Stimulated activated CD8-positive, alpha-beta memory T cell treated with anti-CD3 and anti-CD28 coated beads, Interleukin-7, amount 100 ng/mL, for 24 hours (primary cell): Measurements from ENCODE around the gene NFATC3.

Experiments
- DNase-seq: peaks from one replicate; pipeline ENCODE4 v3.0.0-alpha.2; 2020; ENCODE audit warnings: low read depth

NFATC3 gene

DNA sequence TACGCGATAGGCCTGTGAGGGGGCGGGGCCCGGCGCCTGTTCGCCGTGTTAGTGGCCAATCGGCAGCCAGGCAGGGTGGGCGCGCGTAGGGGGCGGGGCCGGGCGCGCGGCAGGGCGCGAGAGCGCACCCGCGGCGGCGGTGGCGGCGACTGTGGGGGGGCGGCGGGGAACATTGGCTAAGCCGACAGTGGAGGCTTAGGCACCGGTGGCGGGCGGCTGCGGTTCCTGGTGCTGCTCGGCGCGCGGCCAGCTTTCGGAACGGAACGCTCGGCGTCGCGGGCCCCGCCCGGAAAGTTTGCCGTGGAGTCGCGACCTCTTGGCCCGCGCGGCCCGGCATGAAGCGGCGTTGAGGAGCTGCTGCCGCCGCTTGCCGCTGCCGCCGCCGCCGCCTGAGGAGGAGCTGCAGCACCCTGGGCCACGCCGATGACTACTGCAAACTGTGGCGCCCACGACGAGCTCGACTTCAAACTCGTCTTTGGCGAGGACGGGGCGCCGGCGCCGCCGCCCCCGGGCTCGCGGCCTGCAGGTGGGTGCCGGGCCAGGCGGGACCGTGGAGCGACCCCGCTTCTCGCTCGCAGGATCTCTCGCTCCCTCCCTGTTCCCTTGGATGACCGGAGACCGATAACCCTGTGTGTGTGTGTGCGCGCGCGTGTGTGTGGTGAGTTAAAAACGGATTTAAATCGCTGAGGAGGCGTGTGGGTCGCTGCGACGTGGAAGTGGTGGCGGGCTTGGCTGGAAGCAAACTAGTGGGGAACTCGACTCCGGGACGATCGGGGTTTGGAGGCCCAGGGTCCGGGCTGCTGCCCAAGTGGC, at the start of gene NFATC3:
NFATC3 (plus strand) TSS at position 112 of the 813 bp plus-strand sequence; CDS start at position 424, 312 bp downstream.
- DNase-seq, result peak; percentile 97

DNA sequence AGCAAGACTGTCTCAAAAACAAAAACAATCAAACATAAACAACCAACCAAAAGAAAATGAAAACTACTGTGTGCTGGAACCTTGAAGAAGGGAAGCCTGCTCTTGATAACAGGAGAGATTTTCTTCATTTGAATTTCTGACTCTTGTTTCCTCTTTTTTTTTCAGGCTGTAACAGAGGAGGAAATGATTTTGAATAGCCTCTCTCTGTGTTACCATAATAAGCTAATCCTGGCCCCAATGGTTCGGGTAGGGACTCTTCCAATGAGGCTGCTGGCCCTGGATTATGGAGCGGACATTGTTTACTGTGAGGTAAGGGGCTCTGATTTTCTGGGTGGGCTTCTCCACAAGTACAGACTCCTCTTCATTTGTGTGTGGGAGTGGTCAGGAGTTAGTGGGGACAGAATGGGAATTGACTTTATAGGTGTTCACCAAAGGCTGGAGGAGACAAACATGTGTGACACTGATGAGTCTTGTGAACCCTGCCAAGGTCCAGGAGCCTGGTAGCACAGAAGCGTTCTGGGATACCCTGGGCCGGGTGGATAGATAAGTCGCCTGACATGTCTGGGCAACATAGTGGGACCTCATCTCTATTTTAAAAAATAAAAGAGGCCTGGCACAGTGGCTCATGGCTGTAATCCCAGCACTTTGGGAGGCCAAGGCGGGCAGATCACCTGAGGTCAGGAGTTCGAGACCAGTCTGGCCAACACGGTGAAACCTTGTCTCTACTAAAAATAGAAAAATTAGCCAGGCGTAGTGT, 47.2 kb upstream of the NFATC3 start:
- DNase-seq, result no peak

DNA sequence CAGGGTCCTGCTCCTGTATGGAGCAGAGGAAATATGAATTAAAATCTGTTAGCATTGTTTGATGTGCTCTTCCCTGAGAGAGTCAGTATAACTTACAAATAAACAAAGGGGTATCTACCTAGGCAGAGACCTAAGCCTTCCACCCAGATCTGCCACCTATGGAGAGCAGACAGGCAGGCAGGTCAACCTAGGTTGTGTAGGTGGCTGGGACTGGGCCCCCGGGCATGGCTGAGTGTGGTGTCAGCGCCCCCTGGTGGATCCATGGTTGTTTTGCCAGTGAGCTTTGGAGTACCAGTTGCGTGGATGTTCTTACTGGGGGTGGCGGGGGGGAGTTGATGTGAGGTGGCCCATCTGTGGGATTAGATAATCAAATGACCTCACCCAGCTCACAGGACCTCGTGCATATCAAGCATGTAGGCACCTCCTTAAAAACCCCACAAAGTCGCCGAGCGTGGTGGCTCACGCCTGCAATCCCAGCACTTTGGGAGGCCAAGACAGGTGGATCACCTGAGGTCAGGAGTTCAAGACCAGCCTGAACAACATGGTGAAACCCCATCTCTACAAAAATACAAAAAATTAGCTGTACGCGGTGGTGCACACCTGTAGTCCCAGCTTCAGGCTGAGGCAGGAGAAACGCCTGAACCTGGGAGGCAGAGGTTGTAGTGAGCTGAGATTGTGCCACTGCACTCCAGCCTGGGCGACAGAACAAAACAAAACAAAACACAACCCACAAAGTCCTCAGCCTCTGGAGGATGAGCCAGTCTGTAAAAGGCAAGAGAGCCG, 44.5 kb upstream of the NFATC3 start:
- peak; percentile 74 for DNase-seq

DNA sequence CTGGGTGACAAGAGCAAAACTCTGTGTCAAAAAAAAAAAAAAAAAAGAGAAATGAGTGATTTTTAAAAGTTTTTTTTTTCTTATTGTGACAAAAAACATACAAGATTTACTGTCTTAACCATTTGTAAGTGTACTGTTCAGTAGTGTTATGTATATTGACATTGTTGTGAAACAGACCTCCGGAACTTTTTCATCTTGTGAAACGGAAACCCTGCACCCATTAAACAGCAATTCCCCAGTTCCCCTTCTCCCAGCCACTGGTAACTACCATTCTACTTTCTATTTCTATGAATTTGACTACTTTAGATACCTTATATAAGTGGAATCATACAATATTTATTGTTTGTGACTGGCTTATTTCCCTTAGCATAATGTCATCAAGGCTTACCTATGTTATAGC, 43.4 kb upstream of the NFATC3 start:
- DNase-seq, result no peak

DNA sequence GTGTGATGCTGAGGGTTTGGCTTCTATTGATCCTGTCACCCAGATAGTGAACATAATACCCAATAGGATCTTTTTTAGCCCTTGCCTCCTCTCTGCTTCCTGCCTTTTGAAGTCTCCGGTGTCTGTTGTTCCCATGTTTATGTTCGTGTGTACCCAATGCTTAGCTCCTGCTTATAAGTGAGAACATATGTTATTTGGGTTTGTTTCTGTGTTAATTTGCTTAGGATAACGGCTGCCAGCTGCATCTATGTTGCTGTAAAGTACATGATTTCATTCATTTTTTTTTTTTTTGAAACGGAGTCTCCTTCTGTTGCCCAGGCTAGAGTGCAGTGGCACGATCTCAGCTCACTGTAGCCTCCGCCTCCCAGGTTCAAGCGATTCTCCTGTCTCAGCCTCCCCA, 39.1 kb upstream of the NFATC3 start:
- no peak for DNase-seq

DNA sequence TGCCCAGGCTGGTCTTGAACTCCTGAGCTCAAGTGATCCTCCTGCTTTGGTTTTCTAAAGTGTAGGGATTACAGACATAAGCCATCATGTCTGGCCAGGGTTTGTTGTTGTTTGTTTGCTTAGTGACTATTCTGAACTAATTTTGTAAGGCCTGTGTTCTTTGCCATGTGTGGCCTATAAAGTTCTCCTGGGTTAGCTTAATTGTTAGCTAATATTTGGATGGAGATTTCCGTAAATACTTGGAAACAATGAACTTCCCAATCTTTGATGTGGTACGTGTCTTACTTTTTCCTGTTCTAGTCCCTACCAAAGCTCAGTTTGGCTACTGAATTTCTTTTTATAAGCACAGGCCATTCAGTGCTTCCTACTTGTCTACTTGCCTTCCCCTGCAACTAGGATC, 37.2 kb upstream of the NFATC3 start:
- no peak for DNase-seq

DNA sequence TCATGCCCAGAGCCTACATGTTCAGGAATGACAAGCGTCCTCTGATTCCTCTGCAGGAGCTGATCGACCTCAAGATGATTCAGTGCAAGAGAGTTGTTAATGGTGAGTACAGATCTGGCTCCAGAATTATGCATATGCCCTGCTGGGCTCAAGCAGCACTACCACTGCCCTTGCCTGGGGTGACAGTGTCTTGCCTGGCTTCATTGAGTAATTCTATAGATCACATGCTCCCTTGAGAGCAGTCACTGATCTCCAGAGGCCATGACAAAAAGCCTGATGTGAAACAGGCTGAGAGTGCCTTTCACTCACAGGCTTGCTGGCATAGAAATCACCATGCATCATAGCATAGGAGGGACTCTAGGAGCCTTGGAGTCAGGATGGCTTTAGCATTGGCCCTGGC, 35.7 kb upstream of the NFATC3 start:
- no peak for DNase-seq

DNA sequence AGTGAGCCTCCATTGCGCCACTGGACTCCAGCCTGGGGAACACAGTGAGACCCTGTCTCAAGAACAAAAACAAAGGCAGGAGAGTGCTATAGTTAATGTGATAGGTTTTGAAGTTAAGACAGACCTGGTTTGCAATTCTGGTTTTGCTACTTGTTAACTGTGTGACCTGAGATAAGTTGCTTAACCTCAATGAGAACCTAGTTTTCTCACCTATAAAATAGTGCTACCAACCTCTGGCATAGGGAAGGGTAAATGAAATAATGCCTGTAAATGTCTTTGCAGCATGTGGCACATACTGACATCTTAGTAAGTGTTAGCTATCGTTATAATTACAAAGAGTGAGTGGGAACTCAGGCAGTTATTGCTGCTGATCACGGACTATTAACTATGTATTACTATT, 29.8 kb upstream of the NFATC3 start:
- DNase-seq, result no peak

DNA sequence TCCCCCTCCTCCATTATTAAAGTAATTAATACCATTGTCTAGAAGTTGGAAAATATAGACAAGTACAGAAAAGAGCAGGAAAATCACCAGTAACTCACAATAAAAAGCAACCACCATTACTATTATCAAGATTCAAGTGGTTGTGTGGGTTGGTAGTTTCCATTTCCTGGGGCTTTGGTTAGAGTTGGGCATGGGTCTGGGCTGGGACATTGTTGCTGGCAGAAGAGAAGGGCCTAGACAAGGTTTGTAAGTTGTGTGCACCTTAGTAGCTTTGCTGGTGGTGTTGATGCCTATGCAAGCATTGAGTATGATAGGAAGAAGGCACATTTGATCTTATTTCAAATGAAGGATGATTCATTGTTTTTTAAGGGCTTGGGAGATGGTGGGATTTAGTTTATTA, 25.4 kb upstream of the NFATC3 start:
- DNase-seq, result no peak

DNA sequence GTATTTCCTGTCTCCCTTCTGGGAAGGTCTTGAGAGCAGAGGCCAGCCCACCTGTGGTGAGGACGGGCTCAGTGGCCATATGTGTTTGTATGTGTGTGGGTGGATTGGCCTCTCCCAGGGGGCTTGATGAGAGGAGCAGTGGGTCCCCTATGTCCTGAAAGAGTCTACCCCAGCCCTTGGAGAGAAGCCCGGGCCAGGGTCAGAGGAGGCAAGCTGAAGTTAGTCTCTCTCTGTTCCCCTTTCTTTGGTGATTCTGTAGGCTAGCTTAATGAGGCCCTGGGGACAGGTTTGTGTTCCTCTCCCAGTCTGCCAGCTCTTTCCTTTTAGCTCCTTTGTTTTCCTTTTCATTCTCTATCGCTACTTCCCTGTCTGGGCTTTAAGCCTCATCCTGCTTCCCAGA, 23.8 kb upstream of the NFATC3 start:
- DNase-seq, result no peak

DNA sequence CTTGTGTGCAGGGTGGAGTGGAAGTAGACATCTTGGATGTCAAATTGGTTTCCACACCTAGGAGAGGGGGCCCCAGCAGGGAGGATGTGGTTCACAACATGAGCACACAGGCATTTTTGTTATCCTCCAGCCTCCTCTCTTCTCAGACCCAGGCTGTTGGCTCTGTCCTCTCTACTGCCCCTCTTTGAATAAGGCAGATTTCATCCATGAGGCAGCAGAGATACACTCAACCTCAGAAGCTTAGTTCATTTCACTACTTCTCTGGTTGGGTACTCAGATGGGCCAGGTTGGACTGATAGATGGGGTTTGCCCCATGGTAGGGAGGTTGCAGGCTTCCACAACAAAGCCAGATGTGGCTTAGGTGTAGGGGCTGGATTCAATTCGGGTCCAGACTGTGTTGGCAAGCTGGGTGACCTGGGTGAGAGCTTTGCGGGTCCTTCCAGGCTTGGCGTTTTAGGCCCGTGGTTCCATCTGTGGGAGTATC, 22.2 kb upstream of the NFATC3 start:
- no peak for DNase-seq

DNA sequence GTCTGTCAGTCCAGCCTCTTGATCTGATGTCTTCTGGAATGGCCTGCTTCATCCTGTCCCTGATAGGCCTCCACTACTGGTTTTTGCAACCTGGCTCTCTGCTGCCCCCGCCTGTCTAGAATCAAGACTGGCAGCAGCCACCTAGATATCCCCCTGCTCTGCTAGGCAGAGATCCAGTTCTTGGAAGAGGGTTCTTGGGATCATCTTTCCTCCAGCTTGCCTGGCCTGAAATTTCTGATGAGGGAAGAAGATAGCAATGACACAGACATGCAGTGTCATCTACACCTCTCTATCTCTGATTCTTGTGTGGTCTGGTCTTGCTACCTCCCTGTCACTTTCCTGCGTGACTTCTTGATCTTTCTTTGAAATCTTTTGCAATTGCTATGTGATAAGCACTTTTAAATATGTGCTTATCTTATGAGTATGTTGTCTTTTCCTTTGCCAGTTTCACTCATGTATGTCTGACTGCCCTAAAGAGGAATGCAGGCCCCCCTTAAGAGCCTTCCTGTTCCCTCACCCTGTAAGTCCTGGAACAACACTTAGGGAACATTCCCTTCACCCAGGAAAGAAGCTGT, 20.3 kb upstream of the NFATC3 start:
- peak; percentile 46 for DNase-seq

DNA sequence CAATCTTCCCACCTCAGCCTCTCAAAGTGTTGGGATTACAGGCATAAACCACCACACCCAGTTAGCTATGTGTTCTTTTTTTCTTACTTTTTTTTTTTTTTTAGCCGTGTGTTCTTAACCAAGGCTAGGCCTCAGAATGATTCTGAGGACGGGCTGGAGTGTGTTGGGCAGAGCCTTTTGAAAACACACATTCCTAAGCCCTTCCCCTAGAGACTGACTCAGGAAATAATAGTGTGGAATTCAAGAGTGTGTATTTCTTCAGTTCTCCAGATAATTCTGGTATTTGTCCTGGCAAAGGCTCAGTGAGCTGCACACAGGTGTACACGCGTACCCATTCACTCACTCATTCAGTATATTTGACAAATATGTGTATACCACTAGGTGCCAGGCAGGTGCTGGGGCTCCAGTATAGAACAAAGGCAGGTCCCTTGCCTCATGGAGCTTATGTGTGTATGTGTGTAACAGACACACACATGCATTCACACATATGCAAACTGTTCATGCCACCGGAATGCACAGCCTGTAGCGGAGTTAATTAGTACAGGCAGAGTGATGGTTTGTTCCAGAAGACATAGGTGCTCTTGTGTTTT, 19.4 kb upstream of the NFATC3 start:
- DNase-seq, result no peak

DNA sequence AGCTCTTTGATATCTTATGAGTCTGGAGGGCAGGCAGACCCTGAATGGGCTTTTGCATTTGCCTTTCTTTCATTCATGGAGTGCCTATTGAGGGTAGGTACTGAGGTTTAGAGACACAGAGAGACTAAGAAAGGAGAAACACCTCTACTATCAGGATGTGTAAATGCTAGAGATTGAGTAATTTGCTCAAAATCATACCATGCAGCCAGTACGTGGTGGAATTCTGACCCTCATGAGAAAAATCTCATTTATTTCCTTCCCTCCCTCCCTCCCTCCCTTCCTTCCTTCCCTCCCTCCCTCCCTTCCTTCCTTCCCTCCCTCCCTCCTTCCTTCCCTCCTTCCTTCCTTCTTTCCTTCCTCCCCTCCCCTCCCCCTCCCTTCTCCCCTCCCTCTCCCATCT, 18.4 kb upstream of the NFATC3 start:
- DNase-seq, result no peak

DNA sequence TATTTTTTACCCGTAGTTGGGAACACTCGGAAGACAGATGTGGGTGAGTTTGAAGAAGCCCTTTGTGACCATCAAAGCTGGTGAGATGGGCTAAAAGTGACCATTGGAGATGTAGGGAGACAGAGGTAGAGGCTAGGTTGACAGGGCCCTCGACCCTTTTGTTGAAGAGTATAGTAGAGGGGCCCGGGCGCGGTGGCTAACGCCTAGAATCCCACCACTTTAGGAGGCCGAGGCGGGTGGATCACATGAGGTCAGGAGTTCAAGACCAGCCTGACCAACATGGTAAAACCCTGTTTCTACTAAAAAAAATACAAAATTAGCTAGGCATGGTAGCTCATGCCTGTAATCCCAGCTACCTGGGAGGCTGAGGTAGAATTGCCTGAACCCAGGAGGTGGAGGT, 16.2 kb upstream of the NFATC3 start:
- DNase-seq, result no peak

DNA sequence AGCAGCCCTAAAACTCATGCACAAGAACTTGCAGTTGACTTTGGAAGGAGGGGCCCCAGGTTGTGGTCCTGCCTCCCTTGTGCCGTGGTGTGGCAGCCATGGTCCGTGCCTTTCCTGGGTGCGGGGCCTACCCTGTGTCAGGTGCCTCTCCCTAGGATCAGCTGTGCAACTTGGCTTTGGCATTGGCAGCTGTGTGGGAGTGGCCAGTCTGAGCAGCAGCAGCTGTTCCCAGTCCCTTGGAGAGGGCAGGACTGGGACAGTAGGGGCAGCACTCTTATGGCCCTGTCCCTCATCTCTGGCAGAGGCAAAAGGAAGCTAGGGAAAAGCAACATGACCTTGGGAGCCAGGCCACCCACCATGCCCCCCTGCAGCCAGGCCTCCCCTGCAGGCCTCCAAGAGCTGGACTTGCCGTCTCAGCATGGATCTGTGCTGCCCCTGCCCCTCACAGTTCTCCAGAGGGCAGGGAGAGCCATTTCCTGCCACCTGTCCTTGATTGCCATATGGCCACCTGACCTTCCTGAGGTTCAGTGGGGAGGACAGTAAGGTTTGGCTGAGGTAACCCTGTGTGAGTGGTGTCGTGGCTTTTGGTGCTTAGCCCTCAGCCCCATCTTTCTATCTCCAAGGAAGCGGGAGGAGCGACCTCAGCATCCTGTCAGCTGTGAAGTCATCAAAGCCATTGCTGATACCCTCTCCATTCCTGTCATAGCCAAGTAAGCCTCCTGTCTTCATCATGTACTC, 15.5 kb upstream of the NFATC3 start:
- no peak for DNase-seq

DNA sequence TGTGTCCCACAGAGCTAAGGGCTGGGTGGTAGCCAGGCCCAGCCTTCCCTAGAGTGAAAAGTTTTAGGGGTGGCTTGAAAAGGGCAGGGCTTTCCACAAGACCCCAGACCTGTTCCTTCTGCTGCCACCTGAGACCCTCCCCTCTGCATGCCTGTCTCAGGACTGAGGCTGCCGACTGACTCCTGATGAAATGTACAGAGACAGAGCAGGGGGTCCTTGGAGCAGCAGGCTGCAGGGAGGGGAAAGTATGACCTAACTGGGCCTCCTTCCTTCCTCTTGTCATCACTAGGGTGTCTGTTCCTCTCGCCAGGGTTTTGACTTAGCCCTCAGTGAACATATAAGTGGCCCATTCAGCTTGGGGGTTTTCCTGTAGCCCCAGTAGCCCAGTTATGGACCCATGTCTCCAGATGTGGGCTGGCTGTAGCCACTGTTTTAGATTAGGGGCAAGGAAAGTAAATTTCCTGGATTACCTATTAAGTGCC, 14.9 kb upstream of the NFATC3 start:
- no peak for DNase-seq

DNA sequence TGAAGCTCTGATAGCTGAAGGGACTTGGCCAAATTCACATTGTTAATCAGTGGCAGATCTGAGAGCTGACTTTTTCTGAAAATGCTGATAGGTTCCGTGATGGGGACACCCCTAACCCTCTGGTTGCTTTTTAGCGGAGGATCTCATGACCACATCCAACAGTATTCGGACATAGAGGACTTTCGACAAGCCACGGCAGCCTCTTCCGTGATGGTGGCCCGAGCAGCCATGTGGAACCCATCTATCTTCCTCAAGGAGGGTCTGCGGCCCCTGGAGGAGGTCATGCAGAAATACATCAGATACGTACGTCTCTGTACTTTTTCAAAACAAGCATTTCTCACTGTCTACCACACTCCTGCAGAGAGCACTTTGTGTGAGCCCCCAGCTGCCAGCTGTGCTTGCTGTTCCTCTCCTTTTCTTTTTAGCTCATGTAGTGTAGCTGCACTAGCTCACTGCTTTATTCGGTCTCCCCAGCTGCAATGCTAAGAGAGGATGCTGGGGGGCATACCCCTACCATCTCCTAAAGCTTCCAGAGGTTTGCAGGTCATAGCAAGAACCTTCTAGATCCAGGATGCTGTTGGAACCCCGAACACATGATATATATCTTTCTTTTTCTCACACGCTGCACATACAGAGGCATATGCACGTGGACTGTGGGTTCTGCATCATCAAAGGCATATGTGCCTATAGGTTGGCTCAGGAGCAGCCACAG, 14.2 kb upstream of the NFATC3 start:
- no peak for DNase-seq

DNA sequence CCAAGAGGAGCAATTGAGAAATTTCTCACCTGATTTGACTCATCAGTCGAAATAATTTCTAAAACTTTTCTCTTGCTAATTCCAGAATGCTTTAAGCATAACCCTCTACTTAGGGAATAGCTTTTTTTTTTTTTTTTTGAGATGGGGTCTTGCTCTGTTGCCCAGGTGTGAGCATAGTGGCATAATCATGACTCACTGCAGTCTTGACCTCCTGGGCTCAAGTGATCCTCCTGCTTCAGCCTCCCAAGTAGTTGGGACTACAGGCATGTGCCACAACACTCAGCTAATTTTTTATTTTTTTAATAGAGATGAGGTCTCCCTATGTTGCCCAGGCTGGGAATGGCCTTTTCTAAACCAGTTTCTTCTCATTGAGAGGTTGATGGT, 13.7 kb upstream of the NFATC3 start:
- DNase-seq, result no peak

DNA sequence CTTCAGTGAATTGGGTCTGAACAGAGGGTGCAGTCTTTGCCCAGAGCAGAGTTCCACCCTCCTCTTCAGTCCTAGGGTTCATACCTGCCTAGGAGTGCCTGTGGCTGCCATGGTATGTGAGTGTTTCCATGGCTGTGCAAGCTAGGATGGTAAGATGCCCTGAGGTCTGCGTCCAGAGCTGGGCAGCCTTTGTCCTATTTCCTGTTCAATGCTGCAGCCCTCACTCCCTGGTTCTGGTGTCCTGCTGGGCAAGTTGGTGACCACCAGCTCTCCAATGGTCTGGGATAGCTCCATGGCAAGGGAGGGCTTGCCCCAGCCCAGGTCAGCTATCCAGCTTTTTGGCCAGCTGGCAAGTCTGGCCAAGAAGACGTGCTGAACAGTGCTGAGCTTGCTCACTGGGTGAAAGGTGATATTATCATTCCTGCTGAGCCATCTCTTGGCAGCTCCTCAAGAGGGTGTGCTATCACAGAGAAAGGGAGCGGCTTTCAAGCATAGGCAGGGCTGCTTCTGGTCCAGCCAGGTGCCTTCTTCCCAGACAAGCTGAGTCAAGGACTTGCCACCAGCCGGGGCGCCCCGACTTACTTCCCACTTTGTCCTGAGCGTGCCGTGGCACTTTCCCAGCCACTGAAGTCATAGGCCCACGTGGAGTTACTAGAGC, 13.0 kb upstream of the NFATC3 start:
- no peak for DNase-seq
